AG09319 (cell line): ENCODE results near the gene ADGRL2.

Source experiments
- DNase-seq: peaks from one replicate; pipeline ENCODE4 v3.0.0-alpha.2; 2010; ENCODE audit warnings: low read depth; ENCODE audit errors: extremely low read depth
- TF ChIP-seq, protein P1 (sequence below): IDR thresholded peaks from 2 replicates; pipeline ENCODE4 v1.5.1; 2011; ENCODE audit warnings: low read depth, mild to moderate bottlenecking, inconsistent platforms, low read length, moderate library complexity

ADGRL2 gene

DNA sequence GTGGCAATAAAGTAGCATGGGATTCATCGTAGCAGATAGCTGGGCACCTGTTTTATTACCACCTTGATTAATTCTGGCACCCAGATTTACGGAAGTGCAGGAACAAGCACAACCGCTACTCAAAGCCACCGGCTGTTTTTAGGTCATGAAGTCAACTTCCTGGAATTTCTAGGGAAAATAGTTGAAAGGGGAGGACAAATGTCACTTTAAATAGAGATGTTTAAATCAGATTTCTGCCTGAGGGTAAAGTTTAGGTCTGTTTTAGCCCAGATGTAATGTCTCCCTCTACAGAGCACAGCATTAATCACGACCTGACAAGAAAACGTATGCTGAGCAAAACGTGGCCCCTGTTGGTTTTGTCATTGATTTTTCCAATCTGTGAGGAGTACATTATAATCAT is 8.0 kb downstream of the ADGRL2 start:
- TF ChIP-seq, protein P1, sequence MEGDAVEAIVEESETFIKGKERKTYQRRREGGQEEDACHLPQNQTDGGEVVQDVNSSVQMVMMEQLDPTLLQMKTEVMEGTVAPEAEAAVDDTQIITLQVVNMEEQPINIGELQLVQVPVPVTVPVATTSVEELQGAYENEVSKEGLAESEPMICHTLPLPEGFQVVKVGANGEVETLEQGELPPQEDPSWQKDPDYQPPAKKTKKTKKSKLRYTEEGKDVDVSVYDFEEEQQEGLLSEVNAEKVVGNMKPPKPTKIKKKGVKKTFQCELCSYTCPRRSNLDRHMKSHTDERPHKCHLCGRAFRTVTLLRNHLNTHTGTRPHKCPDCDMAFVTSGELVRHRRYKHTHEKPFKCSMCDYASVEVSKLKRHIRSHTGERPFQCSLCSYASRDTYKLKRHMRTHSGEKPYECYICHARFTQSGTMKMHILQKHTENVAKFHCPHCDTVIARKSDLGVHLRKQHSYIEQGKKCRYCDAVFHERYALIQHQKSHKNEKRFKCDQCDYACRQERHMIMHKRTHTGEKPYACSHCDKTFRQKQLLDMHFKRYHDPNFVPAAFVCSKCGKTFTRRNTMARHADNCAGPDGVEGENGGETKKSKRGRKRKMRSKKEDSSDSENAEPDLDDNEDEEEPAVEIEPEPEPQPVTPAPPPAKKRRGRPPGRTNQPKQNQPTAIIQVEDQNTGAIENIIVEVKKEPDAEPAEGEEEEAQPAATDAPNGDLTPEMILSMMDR: peak; percentile 6
- no peak for DNase-seq

DNA sequence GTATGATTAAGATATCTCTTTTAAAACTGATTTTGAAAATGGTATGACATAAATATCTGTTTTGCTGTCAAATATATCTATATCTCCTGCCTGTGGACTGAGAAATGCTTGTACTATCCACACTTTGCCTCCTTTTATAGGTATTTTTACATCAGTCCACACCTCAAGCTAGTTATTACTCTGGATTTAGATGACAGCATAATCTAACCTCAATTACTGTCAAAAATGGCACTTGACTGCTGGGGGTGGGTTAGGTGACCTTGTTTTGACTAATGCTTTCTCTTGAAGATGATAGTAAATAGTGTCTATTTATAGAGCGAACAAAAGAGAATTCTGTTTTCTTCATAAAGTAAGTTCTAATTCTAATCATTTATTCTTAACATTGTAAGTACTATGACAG is 9.1 kb downstream of the ADGRL2 start:
- no peak for DNase-seq
- TF ChIP-seq, protein P1: no peak

DNA sequence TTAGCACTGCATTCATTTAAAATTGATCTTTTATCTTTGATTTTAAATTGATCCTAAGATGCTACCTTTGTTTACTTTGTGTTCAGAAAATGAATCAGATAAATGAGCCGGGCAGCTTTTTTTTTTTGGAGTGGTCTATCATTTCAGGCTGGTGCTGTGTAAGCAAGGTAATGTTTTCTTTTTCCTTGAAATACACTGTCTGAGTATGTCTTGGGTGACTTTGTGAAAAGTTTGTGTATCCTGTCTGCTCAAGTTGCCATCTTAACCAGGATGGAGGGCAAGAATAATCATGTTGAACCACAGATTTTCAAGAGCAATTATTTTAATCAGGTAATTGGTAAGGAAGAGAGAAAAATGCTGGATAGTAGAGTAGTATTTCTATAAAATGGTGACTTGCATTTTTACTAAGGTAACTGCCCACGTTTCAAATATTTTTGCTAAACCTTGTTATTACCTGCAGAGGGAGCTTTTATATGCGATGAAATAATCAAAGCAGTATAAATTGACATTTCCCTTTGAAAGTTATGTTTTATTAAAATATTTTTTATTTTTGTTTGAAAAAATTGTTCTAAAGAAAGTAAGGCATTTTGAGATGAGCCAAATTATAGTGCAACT is 11.1 kb downstream of the ADGRL2 start:
- DNase-seq: no peak
- TF ChIP-seq, protein P1: no peak; the same call in none of the 2 replicates

DNA sequence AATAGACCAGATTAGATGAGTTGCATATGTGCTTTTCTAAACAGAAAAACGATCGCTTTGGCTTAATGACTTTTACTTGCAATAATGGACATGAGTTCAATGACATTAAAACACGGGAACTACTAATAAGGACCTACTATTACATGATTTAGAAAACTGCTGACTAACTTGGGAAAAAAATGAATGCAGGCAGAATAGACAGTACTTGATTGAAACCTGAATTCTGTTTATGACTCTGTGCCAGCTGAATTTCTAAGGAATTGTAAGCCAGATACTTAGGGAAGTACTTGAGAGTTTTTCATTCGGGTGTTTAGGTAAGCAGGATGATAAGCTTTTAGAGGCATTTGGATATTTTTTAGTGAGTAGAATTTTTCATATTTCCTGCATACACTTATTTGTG is 12.0 kb downstream of the ADGRL2 start:
- TF ChIP-seq, protein P1: no peak
- no peak for DNase-seq

DNA sequence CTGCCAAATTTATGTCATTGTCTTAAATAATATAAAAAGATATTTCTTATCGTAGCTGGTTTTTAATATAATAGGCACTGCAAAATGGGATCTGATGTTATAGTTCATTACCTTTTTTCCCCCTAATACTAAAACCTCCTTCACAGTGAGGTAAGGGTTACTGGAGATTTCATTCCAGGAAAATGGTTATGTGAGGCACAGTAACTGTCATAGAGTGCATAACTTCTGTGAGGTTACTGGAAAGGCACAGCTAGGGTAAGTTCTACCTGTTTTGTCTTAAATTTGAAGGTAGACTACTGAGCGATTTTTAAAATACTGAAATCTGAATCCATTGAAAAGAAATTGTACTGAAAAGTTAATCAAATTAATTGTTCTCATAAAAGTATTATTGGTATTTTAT is 13.0 kb downstream of the ADGRL2 start:
- no peak for DNase-seq
- TF ChIP-seq, protein P1: no peak

DNA sequence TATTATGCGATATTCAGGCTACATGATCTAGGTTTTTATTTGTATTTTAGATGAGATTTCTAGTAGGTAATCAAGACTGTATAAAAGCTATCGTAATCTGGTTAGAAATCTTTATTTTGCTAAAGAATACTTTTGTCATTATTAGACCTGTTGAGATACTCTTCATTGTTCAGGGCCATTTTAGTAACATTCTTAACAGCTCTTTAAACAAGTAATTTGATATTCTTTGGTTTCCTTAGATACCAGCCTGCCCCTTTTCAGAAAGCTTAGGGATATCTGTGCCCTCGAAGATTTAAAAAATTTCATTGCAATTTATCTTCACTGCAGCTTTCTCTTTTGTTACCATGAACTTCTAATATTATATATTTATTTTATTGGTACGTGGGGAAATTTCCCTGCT is 18.9 kb downstream of the ADGRL2 start:
- TF ChIP-seq, protein P1: no peak
- DNase-seq: no peak

DNA sequence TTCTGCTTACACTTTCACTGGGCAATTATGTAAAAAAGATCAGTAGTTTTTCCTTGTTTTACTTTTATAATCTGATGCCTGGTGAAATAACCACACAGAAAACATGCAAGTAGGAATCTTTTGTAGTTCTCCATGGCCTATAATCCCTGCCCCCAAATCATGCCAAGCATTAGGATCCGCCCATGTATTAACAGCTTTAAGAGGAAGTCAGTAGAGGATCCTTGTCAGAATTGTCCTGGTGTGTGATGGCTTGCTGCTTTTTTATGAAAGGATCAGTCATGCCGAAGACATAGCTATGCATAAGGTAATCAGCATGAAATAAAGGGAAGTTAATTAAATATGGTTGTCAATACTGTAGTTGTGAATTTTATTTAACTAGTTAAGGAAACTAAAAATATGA is 20.0 kb downstream of the ADGRL2 start:
- TF ChIP-seq, protein P1: no peak
- DNase-seq: no peak
